Heart left ventricle (tissue), 13 donors: Measurements from ENCODE around the gene OR6Q1.
"Not testable (repeated sequence)": the region's sequence is repeated elsewhere in the genome, so short reads cannot be mapped to it uniquely, and the experiment has no call there.

Experiments
- POLR2A ChIP-seq, 2 donors: fragments of 450-650 bp; IDR thresholded peaks; one replicate each; pipeline ENCODE4 v1.6.1; 2017; ENCODE audit warnings: antibody characterized with exemption in 2 of 2, mild to moderate bottlenecking in 2 of 2, moderate library complexity in 2 of 2
- TF ChIP-seq, protein P1 (sequence below), 12 donors: fragments of 200-600 bp; sonication (generic) in 4 of 12; IDR thresholded peaks; one replicate each; pipeline versions ENCODE4 v1.5.0 to v1.8.0; 2018 to 2022; ENCODE audit warnings: antibody characterized with exemption in 12 of 12, mild to moderate bottlenecking in 5 of 12
- donor health status: ischemic (EF 13 %, LVEDD 7.1; RV severe dilation, severe dysfunction).
- donor health status: DM: no; HTN: yes; CAD: no.
- donor health status: DM: no; HTN: no; CAD: no.
- donor health status: ischemic (EF 25% LVEDD 6.9; RV normal size, moderate dysfunction).
- donor health status: ischemic (EF 25% LVEDD 5.7; RV mildly dilated, moderate dysfunction).
- donor health status: ischemic (EF 35%, LVEDD 5.7; RV mildly dilated, moderate dysfunction).
- donor health status: nonischemic (EF 11% LVEDD 7.7; RV severe dilation, severe dysfunction).
- donor health status: DM: yes; HTN: yes; CAD: no.
- donor health status: PGD.
- donor health status: ischemic (EF 29% LVEDD 5.4; RV normal size, mild dysfunction).
- donor health status: nonischemic (EF 23%, LVEDD 6.1; RV moderate dilation, normal function).

DNA sequence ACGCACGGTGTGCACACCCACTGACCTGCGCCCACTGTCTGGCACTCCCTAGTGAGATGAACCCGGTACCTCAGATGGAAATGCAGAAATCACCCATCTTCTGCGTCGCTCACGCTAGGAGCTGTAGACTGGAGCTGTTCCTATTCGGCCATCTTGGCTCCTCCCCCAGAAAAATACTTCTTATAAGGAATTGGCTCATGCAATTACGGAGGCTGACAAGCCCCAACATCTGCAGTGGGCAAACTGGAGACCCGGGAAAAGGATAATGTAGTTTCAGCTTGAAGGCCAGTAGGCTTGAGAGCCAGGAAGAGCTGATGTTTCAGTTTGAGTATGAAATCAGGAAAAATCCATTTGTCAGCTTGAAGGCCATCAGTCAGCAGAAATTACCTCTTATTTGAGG is 30.7 kb upstream of the OR6Q1 start:
- TF ChIP-seq, protein P1, sequence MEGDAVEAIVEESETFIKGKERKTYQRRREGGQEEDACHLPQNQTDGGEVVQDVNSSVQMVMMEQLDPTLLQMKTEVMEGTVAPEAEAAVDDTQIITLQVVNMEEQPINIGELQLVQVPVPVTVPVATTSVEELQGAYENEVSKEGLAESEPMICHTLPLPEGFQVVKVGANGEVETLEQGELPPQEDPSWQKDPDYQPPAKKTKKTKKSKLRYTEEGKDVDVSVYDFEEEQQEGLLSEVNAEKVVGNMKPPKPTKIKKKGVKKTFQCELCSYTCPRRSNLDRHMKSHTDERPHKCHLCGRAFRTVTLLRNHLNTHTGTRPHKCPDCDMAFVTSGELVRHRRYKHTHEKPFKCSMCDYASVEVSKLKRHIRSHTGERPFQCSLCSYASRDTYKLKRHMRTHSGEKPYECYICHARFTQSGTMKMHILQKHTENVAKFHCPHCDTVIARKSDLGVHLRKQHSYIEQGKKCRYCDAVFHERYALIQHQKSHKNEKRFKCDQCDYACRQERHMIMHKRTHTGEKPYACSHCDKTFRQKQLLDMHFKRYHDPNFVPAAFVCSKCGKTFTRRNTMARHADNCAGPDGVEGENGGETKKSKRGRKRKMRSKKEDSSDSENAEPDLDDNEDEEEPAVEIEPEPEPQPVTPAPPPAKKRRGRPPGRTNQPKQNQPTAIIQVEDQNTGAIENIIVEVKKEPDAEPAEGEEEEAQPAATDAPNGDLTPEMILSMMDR (IDR thresholded peaks at IDR 0.05): not testable (repeated sequence)
- not testable (repeated sequence) for TF ChIP-seq POLR2A (IDR thresholded peaks at IDR 0.05)
